CD8-positive, alpha-beta memory T cell (primary cell): ENCODE measurements around the gene SMAD9. TPM values are rescaled to one million over a fixed set of nuclear protein-coding genes. Genes with fewer than 3 reads are reported as not detected.

Source experiments
- CTCF ChIA-PET: fragments of 350-600 bp; sonication (Branson Sonifier 250); formaldehyde crosslinking; loops from one replicate; lab custom pipeline; 2021; ENCODE audit warnings: antibody characterized with exemption; lab: Charles Lee
- POLR2A ChIA-PET: fragments of 350-600 bp; sonication (Branson Sonifier 250); formaldehyde crosslinking; loops from one replicate; lab custom pipeline; 2021; ENCODE audit warnings: antibody characterized with exemption; lab: Charles Lee
- DNase-seq, 5 donors: peaks; one replicate each; pipeline versions ENCODE4 v3.0.0 to v3.0.0-alpha.2; 2020 to 2022; ENCODE audit warnings: mixed read lengths in 1 of 5
- H3K27ac ChIP-seq: one replicate; pipeline ENCODE4 v1.7.0; 2013; ENCODE audit warnings: low read depth, mild to moderate bottlenecking, low read length, moderate library complexity
- H3K27me3 ChIP-seq: 2 replicates; pipeline ENCODE4 v1.7.0; 2013; ENCODE audit warnings: low read length, mild to moderate bottlenecking; ENCODE audit not compliant: insufficient read depth, poor library complexity, severe bottlenecking
- H3K36me3 ChIP-seq: 2 replicates; pipeline ENCODE4 v1.7.0; 2013; ENCODE audit warnings: mild to moderate bottlenecking, low read length, moderate library complexity; ENCODE audit not compliant: insufficient read depth
- H3K4me1 ChIP-seq: 2 replicates; pipeline ENCODE4 v1.7.0; 2013; ENCODE audit warnings: mild to moderate bottlenecking, low read length, moderate library complexity; ENCODE audit not compliant: insufficient read depth
- H3K4me3 ChIP-seq: 2 replicates; pipeline ENCODE4 v1.7.0; 2013; ENCODE audit warnings: mild to moderate bottlenecking, low read length
- H3K9me3 ChIP-seq: 2 replicates; pipeline ENCODE4 v1.7.0; 2013; ENCODE audit warnings: mild to moderate bottlenecking, low read length
- H3K27ac Mint-ChIP-seq, 8 donors: one replicate each; pipeline ENCODE4 v1.8.0; 2020 to 2021; ENCODE audit warnings: mixed read lengths in 8 of 8, mild to moderate bottlenecking in 6 of 8, inconsistent platforms in 3 of 8, moderate library complexity in 3 of 8
- H3K27me3 Mint-ChIP-seq, 2 donors: one replicate each; pipeline ENCODE4 v1.8.0; 2020 to 2021; ENCODE audit warnings: mixed read lengths in 2 of 2, mild to moderate bottlenecking in 1 of 2, moderate library complexity in 1 of 2
- H3K36me3 Mint-ChIP-seq, 3 donors: one replicate each; pipeline ENCODE4 v1.8.0; 2020 to 2021; ENCODE audit warnings: mixed read lengths in 3 of 3, inconsistent platforms in 1 of 3, mild to moderate bottlenecking in 1 of 3
- H3K4me1 Mint-ChIP-seq, 3 donors: one replicate each; pipeline ENCODE4 v1.8.0; 2020 to 2021; ENCODE audit warnings: mixed read lengths in 3 of 3, inconsistent platforms in 1 of 3, mild to moderate bottlenecking in 1 of 3
- H3K4me3 Mint-ChIP-seq, 7 donors: one replicate each; pipeline ENCODE4 v1.8.0; 2020 to 2021; ENCODE audit warnings: mixed read lengths in 7 of 7, mild to moderate bottlenecking in 6 of 7, moderate library complexity in 4 of 7, inconsistent platforms in 2 of 7
- H3K9me3 Mint-ChIP-seq, 5 donors: one replicate each; pipeline ENCODE4 v1.8.0; 2020 to 2022; ENCODE audit warnings: mixed read lengths in 5 of 5, mild to moderate bottlenecking in 3 of 5, moderate library complexity in 2 of 5, inconsistent platforms in 1 of 5
- polyA plus RNA-seq: library from polyadenylated mRNA; unstranded; fragments of 300-500 nt; fragmentation: Illumina TruSeq; gene quantifications from one replicate; pipeline ENCODE4 v1.2.3, GENCODE V29; 2021
- total RNA-seq, 2 experiments: library from RNA; stranded (reverse); gene quantifications; one replicate each; pipeline ENCODE4 v1.2.3, GENCODE V29; 2021

The SMAD9 gene
- total and polyA plus RNA-seq, 3 experiments from 2014 or later = not detected

DNA sequence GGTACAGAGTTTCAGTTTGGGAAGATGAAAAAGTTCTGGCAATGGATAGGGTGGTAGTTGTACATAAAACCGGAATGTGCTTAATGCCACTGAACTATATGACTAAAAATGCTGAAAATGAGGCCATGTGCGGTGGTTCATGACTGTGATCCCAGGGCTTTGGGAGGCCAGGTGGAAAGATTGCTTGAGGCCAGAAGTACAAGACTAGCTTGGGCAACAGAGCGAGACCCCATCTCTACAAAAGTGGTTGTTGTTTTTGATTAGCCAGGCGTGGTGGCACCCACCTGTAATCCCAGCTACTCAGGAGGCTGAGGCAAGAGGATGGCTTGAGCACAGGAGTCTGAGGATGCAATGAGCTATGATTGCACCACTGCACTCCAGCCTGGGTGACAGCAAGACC lies 12.8 kb downstream of the SMAD9 start:
- H3K27ac Mint-ChIP-seq = no peak overlapping the region
- H3K9me3 ChIP-seq = no peaks in the 10 kb centered on the region
- H3K4me3 Mint-ChIP-seq = no peak overlapping the region
- H3K36me3 ChIP-seq = no peaks in the 10 kb centered on the region
- no peaks in the 10 kb centered on the region for H3K36me3 Mint-ChIP-seq
- H3K27me3 Mint-ChIP-seq = peaks cover 14 to 48% of the 10 kb centered on the region in 2 donors
- H3K4me3 ChIP-seq = no peak overlapping the region
- H3K27ac ChIP-seq = no peak overlapping the region
- no peaks in the 10 kb centered on the region for H3K27me3 ChIP-seq
- H3K9me3 Mint-ChIP-seq = no peaks in the 10 kb centered on the region
- H3K4me1 Mint-ChIP-seq = no peaks in the 10 kb centered on the region
- no peaks in the 10 kb centered on the region for H3K4me1 ChIP-seq
- ChIA-PET CTCF (no interaction called here), POLR2A (no interaction called here)
- no peak for DNase-seq

DNA sequence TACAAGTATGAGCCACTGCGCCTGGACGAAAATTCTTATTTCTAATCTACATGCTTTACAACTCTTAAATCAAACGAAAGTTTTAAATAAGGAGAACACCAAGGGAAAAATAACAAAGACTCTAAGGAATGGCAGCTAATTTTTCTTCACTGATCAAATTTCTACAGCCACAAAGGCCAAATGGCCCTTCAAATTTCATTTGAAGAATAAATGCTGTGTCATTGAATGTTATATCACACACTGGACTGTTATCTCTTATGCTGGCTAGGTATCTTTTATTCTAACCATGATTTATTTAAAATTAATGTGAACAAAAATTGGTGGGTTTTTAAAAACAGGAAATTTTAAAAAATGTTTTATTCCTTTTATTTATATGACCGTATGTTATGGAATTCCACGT lies 14.1 kb downstream of the SMAD9 start:
- DNase-seq = no peak
- no peaks in the 10 kb centered on the region for H3K9me3 ChIP-seq
- ChIA-PET CTCF (no interaction called here), POLR2A (no interaction called here)
- H3K4me1 ChIP-seq = no peaks in the 10 kb centered on the region
- no peaks in the 10 kb centered on the region for H3K9me3 Mint-ChIP-seq
- H3K27me3 Mint-ChIP-seq = peaks cover 10 to 54% of the 10 kb centered on the region in 2 donors
- H3K4me1 Mint-ChIP-seq = no peaks in the 10 kb centered on the region
- no peaks in the 10 kb centered on the region for H3K27me3 ChIP-seq
- no peak overlapping the region for H3K27ac Mint-ChIP-seq
- H3K4me3 Mint-ChIP-seq = no peak overlapping the region
- H3K36me3 ChIP-seq = no peaks in the 10 kb centered on the region
- no peak overlapping the region for H3K27ac ChIP-seq
- H3K36me3 Mint-ChIP-seq = no peaks in the 10 kb centered on the region
- no peak overlapping the region for H3K4me3 ChIP-seq

DNA sequence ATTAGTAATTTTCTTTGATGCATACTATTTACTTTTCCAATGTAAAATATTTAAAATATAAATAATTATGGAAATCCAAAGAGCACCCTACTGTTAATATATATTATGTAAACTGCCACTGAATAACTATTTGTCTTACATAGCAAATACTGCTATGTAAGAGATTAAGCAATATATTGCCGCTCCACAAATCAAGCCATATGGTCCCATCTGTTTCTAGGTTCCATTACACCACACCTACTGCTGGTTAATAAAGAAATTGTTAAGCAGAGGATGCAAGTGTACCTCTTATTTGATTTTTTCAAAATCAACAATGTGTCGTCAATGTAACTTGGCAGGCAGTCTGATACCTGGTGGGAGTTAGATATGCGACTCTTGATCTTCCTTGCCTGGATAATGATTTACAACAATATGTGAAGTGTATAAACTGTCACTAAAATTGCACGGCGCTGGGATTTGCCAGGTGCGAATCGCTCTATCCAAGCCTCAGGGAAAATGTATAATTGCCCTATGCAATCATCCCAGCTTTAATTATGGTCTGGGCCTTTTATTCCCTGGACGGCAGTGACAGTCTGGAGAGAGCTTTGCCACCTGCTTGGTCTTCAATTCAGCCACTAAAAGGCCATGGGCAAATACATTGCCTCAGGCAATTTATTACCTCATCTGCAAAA lies 16.0 kb downstream of the SMAD9 start:
- peaks cover 10 to 54% of the 10 kb centered on the region in 2 donors for H3K27me3 Mint-ChIP-seq
- H3K36me3 ChIP-seq = no peaks in the 10 kb centered on the region
- no peaks in the 10 kb centered on the region for H3K4me1 ChIP-seq
- no peak overlapping the region for H3K4me3 ChIP-seq
- CTCF ChIA-PET = no interaction called here
- H3K4me3 Mint-ChIP-seq = no peak overlapping the region
- H3K36me3 Mint-ChIP-seq = no peaks in the 10 kb centered on the region
- no peaks in the 10 kb centered on the region for H3K9me3 ChIP-seq
- no peaks in the 10 kb centered on the region for H3K27me3 ChIP-seq
- no peak for DNase-seq
- H3K27ac Mint-ChIP-seq = no peak overlapping the region
- peaks cover 0 to 3% (median 0%) of the 10 kb centered on the region in 5 donors for H3K9me3 Mint-ChIP-seq
- POLR2A ChIA-PET = no interaction called here
- H3K4me1 Mint-ChIP-seq = no peaks in the 10 kb centered on the region
- no peak overlapping the region for H3K27ac ChIP-seq

DNA sequence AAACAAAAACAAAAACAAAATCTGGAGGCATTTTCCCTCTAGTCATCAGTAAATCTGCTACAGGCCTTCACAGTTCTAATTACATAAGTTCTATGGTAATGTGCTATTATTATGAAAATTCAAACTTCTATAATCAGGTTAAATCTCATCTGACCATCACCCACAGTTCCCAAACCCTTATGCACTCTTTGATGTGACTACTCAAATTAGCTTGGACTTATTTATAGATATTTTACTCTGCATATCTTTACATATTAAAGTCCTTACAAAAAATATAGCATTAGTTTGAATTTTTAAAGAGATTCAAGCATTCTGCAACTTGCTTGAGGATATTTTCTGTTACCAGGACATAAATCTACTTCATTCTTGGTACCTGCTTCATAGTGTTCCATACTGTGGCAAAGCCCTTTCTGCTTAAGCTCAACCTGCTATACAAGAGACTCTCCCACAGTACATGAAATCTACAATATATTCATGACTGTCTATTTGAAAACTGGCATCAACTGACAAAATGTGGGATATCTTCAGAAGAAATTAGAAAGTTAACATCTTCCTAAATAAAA lies 22.9 kb downstream of the SMAD9 start:
- no peak for DNase-seq
- Mint-ChIP-seq H3K27me3 (peaks cover 4 to 38% of the 10 kb centered on the region in 2 donors), H3K36me3 (no peaks in the 10 kb centered on the region), H3K27ac (no peak overlapping the region), H3K4me3 (no peak overlapping the region), H3K9me3 (peaks cover 0 to 6% (median 0%) of the 10 kb centered on the region in 5 donors), H3K4me1 (no peaks in the 10 kb centered on the region)
- H3K9me3 ChIP-seq = no peaks in the 10 kb centered on the region
- CTCF ChIA-PET = no interaction called here
- no peak overlapping the region for H3K4me3 ChIP-seq
- H3K27ac ChIP-seq = no peak overlapping the region
- H3K4me1 ChIP-seq = no peaks in the 10 kb centered on the region
- H3K27me3 ChIP-seq = peaks cover 3% of the 10 kb centered on the region
- POLR2A ChIA-PET = no interaction called here
- no peaks in the 10 kb centered on the region for H3K36me3 ChIP-seq

DNA sequence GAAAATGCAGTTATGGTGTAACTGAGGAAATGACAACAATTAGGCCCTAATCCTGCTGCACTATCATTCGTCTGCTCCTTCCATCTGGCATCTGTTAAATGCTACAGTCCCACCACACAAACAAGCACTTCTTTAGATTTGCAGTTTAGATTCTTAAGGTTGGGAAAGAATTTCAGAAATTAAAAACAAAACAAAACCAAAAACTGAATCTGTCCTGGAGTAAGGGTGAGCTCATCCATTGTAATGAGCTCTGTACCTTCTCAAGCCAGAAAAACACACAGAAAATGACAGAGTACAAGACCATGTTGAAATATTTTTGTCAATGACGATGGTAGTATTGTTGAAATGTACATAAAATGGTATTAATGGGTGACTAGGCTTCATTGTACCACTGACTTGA lies 28.3 kb downstream of the SMAD9 start:
- H3K36me3 Mint-ChIP-seq = peaks cover 0 to under 1% (median 0%) of the 10 kb centered on the region in 3 donors
- no peaks in the 10 kb centered on the region for H3K36me3 ChIP-seq
- H3K4me3 ChIP-seq = no peak overlapping the region
- peaks cover 0 to 3% (median 0%) of the 10 kb centered on the region in 5 donors for H3K9me3 Mint-ChIP-seq
- H3K27ac Mint-ChIP-seq = no peak overlapping the region
- peaks cover 2 to 39% of the 10 kb centered on the region in 2 donors for H3K27me3 Mint-ChIP-seq
- no peaks in the 10 kb centered on the region for H3K4me1 ChIP-seq
- no peaks in the 10 kb centered on the region for H3K9me3 ChIP-seq
- POLR2A ChIA-PET = no interaction called here
- no peak for DNase-seq
- H3K27ac ChIP-seq = no peak overlapping the region
- no peak overlapping the region for H3K4me3 Mint-ChIP-seq
- peaks cover 3% of the 10 kb centered on the region for H3K27me3 ChIP-seq
- no peaks in the 10 kb centered on the region for H3K4me1 Mint-ChIP-seq
- CTCF ChIA-PET = no interaction called here

DNA sequence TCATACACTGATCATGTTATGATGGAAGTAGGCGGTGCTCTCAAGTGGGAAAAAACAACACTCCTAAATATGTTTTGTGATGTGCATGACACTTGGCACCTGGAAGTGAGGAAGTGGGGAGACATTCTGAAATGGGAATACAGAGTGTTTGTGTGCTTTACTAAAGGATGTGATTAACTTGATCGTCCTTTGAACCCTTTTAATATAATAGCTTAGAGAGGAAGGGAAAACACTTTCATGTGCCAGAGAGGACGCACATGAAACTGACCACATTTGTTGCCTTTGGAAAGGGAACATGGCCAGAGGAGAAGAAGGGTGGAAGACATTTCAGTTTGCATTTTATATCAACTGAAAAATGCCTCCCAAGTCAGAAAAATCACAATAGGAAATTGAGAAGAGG lies 31.4 kb downstream of the SMAD9 start:
- Mint-ChIP-seq H3K4me3 (no peak overlapping the region), H3K9me3 (no peaks in the 10 kb centered on the region), H3K27ac (no peak overlapping the region), H3K36me3 (peaks cover 0 to 3% (median 0%) of the 10 kb centered on the region in 3 donors), H3K4me1 (no peaks in the 10 kb centered on the region), H3K27me3 (peaks cover 4 to 36% of the 10 kb centered on the region in 2 donors)
- Histone ChIP-seq H3K4me3 (no peak overlapping the region), H3K9me3 (no peaks in the 10 kb centered on the region), H3K4me1 (no peaks in the 10 kb centered on the region), H3K36me3 (no peaks in the 10 kb centered on the region), H3K27me3 (no peaks in the 10 kb centered on the region), H3K27ac (no peak overlapping the region)
- ChIA-PET POLR2A (no interaction called here), CTCF (no interaction called here)
- no peak for DNase-seq

DNA sequence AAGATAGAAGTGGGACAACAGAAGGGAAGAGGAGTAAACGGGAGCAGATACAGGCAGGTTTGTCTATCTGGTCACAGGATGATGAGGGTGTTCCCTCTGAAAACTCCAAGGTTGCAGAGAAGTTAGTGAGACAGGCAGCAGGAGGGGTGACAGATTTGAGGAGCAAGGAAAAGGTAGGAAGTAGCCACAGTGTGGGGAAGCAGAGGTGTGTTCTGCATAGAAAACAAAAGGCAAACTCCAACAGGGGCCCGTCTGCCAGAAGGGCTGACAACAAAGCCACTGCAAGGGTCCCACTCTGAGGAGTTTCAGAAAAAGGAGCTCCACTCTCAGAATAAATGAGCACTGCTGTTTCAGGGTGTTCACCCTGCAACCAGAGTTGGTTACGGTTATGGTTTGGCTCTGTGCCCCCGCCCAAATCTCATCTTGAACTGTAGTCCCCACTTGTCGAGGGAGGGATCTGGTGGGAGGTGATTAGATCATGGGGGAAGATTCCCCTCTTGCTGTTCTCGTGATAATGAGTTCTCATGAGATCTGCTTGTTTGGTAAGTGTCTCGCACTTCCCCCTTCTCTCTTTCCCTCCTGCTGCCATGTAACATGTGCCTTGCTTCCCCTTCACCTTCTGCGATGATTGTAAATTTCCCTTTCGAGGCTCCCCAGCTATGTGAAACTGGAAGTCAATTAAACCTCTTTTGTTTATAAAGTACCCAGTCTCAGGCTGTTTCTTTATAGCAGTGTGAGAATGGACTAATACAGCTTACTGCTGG lies 32.1 kb downstream of the SMAD9 start:
- no peaks in the 10 kb centered on the region for H3K4me1 ChIP-seq
- ChIA-PET CTCF (no interaction called here), POLR2A (no interaction called here)
- no peak overlapping the region for H3K27ac ChIP-seq
- H3K27ac Mint-ChIP-seq = no peak overlapping the region
- H3K27me3 ChIP-seq = no peaks in the 10 kb centered on the region
- no peak overlapping the region for H3K4me3 ChIP-seq
- H3K36me3 ChIP-seq = no peaks in the 10 kb centered on the region
- H3K9me3 Mint-ChIP-seq = no peaks in the 10 kb centered on the region
- no peak overlapping the region for H3K4me3 Mint-ChIP-seq
- no peaks in the 10 kb centered on the region for H3K9me3 ChIP-seq
- no peak for DNase-seq
- H3K4me1 Mint-ChIP-seq = no peaks in the 10 kb centered on the region
- H3K36me3 Mint-ChIP-seq = peaks cover 0 to 3% (median 0%) of the 10 kb centered on the region in 3 donors
- H3K27me3 Mint-ChIP-seq = peaks cover 4 to 36% of the 10 kb centered on the region in 2 donors

DNA sequence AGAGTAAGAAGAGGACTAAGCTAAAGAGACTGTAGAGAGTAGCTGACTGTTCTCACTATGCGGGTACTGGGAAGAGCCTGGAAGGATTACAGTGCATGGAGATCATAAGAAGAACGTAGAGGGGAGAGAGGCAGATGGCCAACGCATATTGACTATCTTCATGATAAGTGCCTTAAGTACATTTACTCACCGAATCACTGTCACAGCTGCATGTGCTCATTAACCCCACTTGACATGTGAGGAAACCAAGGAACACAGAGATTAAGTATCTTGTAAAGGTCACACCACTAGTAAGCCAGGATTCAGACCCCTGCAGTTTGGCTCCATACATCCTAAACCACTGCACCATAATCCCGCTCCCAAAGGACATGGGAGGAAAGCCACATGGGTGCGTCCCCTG lies 34.1 kb downstream of the SMAD9 start:
- Histone ChIP-seq H3K27me3 (no peaks in the 10 kb centered on the region), H3K9me3 (no peaks in the 10 kb centered on the region), H3K27ac (no peak overlapping the region), H3K36me3 (no peaks in the 10 kb centered on the region), H3K4me1 (no peaks in the 10 kb centered on the region), H3K4me3 (no peak overlapping the region)
- Mint-ChIP-seq H3K9me3 (no peaks in the 10 kb centered on the region), H3K27ac (no peak overlapping the region), H3K36me3 (peaks cover 0 to 3% (median 0%) of the 10 kb centered on the region in 3 donors), H3K27me3 (peaks cover 4 to 30% of the 10 kb centered on the region in 2 donors), H3K4me1 (no peaks in the 10 kb centered on the region), H3K4me3 (no peak overlapping the region)
- ChIA-PET POLR2A (no interaction called here), CTCF (no interaction called here)
- DNase-seq = no peak
